PFSK-1 (cell line): ENCODE data around the gene GDF11.

Source experiments
- POLR2AphosphoS5 ChIP-seq: IDR thresholded peaks from 2 replicates; pipeline ENCODE4 v1.6.1; 2012; ENCODE audit warnings: low read depth, mild to moderate bottlenecking, control low read depth, low read length, moderate library complexity
- SIN3A ChIP-seq: IDR thresholded peaks from 2 replicates; pipeline ENCODE4 v1.6.1; 2012; ENCODE audit warnings: mild to moderate bottlenecking, low read length, moderate library complexity, borderline replicate concordance; ENCODE audit not compliant: insufficient read depth
- TAF1 ChIP-seq: IDR thresholded peaks from 2 replicates; pipeline ENCODE4 v1.6.1; 2012; ENCODE audit warnings: low read length, control low read depth, borderline replicate concordance; ENCODE audit not compliant: insufficient read depth
- TF ChIP-seq, protein P1 (sequence below), 2 experiments: IDR thresholded peaks; 2 replicates each; pipeline versions ENCODE4 v1.6.1 to v1.8.0; 2011 to 2012; ENCODE audit warnings: low read depth in 2 of 2, low read length in 2 of 2, control low read depth in 1 of 2, inconsistent platforms in 1 of 2, mild to moderate bottlenecking in 1 of 2, moderate library complexity in 1 of 2; ENCODE audit not compliant: insufficient read depth in 1 of 2

DNA sequence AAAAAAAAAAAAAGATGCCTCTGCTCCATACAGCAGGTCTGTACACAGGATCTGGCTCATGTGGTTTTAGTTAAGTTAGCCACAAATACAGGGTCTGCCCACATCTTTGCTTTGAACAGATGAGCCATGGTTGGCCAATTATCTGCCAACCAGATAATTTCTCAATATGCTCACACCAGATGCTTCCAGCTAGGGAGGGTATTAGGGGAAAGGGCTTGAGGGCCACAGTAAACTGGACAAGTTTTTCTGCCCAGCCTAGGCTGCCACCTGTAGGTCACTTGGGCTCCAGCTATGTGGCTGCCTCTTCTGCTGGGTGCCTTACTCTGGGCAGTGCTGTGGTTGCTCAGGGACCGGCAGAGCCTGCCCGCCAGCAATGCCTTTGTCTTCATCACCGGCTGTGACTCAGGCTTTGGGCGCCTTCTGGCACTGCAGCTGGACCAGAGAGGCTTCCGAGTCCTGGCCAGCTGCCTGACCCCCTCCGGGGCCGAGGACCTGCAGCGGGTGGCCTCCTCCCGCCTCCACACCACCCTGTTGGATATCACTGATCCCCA lies 22.0 kb upstream of the GDF11 start:
- TF ChIP-seq POLR2AphosphoS5 (no peak), TAF1 (no peak), SIN3A (no peak)
- TF ChIP-seq, protein P1, sequence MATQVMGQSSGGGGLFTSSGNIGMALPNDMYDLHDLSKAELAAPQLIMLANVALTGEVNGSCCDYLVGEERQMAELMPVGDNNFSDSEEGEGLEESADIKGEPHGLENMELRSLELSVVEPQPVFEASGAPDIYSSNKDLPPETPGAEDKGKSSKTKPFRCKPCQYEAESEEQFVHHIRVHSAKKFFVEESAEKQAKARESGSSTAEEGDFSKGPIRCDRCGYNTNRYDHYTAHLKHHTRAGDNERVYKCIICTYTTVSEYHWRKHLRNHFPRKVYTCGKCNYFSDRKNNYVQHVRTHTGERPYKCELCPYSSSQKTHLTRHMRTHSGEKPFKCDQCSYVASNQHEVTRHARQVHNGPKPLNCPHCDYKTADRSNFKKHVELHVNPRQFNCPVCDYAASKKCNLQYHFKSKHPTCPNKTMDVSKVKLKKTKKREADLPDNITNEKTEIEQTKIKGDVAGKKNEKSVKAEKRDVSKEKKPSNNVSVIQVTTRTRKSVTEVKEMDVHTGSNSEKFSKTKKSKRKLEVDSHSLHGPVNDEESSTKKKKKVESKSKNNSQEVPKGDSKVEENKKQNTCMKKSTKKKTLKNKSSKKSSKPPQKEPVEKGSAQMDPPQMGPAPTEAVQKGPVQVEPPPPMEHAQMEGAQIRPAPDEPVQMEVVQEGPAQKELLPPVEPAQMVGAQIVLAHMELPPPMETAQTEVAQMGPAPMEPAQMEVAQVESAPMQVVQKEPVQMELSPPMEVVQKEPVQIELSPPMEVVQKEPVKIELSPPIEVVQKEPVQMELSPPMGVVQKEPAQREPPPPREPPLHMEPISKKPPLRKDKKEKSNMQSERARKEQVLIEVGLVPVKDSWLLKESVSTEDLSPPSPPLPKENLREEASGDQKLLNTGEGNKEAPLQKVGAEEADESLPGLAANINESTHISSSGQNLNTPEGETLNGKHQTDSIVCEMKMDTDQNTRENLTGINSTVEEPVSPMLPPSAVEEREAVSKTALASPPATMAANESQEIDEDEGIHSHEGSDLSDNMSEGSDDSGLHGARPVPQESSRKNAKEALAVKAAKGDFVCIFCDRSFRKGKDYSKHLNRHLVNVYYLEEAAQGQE (IDR thresholded peaks at IDR 0.05; ENCODE audit: insufficient read depth in 1 of 2, low read depth in 2 of 2, low read length in 2 of 2) = no peak
